Hematopoietic multipotent progenitor cell treated with erythropoietin and hydrocortisone succinate and interleukin-3 and kit ligand, for 4 days (in vitro differentiated cells): ENCODE data around the gene EIF6.
"Not testable (repeated sequence)": the region's sequence is repeated elsewhere in the genome, so short reads cannot be mapped to it uniquely, and the experiment has no call there.

Source experiments
- DNase-seq: peaks from one replicate; pipeline ENCODE4 v3.0.0-alpha.2; 2015

Gene EIF6

DNA sequence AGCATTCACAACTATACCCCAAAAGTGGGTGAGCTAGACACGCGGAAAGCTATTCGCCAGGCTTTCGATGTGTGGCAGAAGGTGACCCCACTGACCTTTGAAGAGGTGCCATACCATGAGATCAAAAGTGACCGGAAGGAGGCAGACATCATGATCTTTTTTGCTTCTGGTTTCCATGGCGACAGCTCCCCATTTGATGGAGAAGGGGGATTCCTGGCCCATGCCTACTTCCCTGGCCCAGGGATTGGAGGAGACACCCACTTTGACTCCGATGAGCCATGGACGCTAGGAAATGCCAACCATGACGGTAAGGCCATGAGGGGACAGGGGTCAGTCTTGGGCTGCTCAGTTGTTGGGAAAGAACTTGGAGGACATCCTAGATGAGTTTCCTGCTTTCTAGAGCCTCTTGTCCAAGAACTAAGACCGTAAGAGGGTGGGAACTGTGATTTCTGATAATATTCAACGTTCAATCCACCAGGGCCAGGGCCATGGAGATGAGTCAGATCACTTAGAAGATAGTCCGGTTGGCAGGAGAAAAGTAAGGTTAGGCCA lies 30.0 kb downstream of the EIF6 start:
- DNase-seq: no peak

- no peak for DNase-seq
Measured at GRCh38 chr20:35253010-35253409, 31.6 kb downstream of the EIF6 start.

DNA sequence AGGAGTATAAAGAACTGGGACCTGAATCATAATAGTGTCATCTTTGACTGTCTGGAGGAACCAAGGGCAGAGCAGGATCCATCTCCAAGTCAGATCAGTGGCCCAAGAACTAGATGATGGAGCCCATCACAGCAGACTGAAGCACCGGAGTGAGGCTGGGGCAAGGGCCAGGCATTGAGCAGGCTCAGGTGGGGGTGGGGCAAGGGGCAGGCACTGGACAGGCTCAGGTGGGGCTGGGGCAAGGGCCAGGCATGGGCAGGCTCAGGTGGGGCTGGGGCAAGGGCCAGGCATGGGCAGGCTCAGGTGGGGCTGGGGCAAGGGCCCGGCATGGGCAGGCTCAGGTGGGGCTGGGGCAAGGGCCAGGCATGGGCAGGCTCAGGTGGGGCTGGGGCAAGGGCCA lies 32.0 kb downstream of the EIF6 start:
- DNase-seq: not testable (repeated sequence)

- no peak for DNase-seq
Measured at GRCh38 chr20:35252037-35252461, 32.5 kb downstream of the EIF6 start.

DNA sequence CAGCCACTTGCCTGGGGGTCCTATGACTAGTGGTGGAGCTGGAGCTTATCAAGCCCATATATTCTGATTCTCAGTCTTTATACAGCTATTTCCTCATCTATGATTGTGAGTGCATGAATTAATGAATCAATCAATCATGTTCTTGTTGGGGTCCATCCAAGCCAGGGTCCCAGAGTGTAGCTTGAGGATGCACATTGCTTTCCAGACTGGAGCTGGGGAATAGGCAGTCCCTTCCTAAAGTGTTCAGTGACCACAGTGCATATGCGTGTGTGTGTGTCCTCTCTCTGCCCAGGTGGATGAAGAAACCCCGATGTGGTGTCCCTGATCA lies 33.0 kb downstream of the EIF6 start:
- DNase-seq: no peak

- DNase-seq: no peak
Measured at GRCh38 chr20:35248641-35249475, 35.7 kb downstream of the EIF6 start.

DNA sequence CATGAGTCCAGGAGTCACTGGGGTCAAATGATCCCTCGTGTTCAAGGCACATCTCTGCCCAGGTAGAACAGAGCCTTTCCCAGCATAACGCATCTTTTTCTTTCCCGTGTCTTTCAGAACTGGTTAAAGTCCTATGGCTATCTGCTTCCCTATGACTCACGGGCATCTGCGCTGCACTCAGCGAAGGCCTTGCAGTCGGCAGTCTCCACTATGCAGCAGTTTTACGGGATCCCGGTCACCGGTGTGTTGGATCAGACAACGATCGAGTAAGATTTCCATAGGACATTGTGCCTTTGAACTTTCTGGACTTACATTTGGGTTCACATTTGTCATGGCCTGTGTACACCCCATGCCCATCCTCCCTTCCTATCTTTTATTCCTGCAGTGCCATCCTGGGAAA lies 37.8 kb downstream of the EIF6 start:
- DNase-seq: no peak

- no peak for DNase-seq
Measured at GRCh38 chr20:35243986-35244385, 40.6 kb downstream of the EIF6 start.

DNA sequence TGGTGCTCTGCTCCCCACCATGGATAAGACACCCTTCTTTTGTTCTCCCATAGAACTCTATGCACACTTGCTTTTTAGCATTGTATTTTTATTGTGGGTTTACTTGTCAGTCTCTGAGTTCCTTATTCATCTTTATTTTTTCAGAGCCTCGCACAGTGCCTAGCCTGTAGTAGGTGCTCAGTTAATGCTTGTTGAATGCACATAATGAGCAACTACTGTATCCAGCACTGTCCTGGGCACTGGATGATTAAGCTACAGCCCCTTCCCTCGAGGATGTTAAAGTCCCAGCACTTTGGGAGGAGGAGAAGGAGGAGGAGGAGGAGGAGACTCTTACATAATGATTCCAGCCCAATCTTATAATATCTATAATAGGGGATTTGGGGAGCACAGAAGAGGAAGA lies 41.3 kb downstream of the EIF6 start:
- no peak for DNase-seq

- no peak for DNase-seq
Measured at GRCh38 chr20:35240811-35241293, 43.7 kb downstream of the EIF6 start.

- DNase-seq: no peak
Measured at GRCh38 chr20:35240083-35240810, 44.3 kb downstream of the EIF6 start.

GRCh38 chr20:35238735-35239134 lies 45.8 kb downstream of the EIF6 start:
- no peak for DNase-seq

- DNase-seq: peak; percentile 90
Measured at GRCh38 chr20:35238170-35238569, 46.4 kb downstream of the EIF6 start.

DNA sequence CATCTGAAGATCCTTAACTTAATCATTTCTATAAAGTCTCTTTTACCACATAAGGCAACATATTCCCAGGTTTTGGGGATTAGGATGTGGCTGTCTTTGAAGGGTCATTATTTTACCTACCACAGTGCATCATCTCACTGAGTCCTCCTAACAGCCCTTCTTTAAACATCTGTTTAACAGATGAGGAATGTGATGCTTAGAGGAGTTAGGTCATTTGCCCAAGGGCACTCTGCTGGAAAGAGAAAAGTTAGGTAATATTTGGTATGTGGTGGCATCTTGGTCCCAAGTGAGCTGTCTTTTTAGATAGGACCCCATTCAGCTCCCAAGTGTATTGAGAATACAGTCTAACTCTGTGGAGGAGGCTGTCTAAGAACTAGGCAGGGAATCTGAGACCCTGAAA lies 47.1 kb downstream of the EIF6 start:
- no peak for DNase-seq

- no peak for DNase-seq
Measured at GRCh38 chr20:35235881-35236280, 48.7 kb downstream of the EIF6 start.

GRCh38 chr20:35232575-35232974 lies 52.0 kb downstream of the EIF6 start:
- no peak for DNase-seq
